Cortex of kidney (tissue), 1 donor: ENCODE results near the gene DDN.

Experiments
- DNase-seq: peaks from one replicate; lab custom pipeline; 2025; lab: John Stamatoyannopoulos, UW

DDN gene

GRCh38 chr12:49031573-49032161 is 32.5 kb upstream of the DDN start:
- DNase-seq: no peak

GRCh38 chr12:49030714-49031572 is 31.8 kb upstream of the DDN start:
- DNase-seq: no peak

- DNase-seq: no peak
Measured at GRCh38 chr12:49030119-49030518, 30.9 kb upstream of the DDN start.

GRCh38 chr12:49028666-49029275 is 29.6 kb upstream of the DDN start:
- DNase-seq: no peak

GRCh38 chr12:49027846-49028555 is 28.8 kb upstream of the DDN start:
- DNase-seq: no peak

GRCh38 chr12:49026678-49027480 is 27.7 kb upstream of the DDN start:
- no peak for DNase-seq

- DNase-seq: no peak
Measured at GRCh38 chr12:49026101-49026500, 26.9 kb upstream of the DDN start.

- DNase-seq: no peak
Measured at GRCh38 chr12:49025463-49025862, 26.3 kb upstream of the DDN start.

- DNase-seq: no peak
Measured at GRCh38 chr12:49024543-49024942, 25.4 kb upstream of the DDN start.

- DNase-seq: no peak
Measured at GRCh38 chr12:49023812-49024211, 24.6 kb upstream of the DDN start.

- no peak for DNase-seq
Measured at GRCh38 chr12:49022558-49023178, 23.5 kb upstream of the DDN start.

- no peak for DNase-seq
Measured at GRCh38 chr12:49021292-49021915, 22.2 kb upstream of the DDN start.

GRCh38 chr12:49020441-49020840 is 21.3 kb upstream of the DDN start:
- DNase-seq: no peak

- DNase-seq: no peak
Measured at GRCh38 chr12:49019443-49020324, 20.5 kb upstream of the DDN start.

GRCh38 chr12:49019120-49019430 is 19.9 kb upstream of the DDN start:
- no peak for DNase-seq

GRCh38 chr12:49018261-49019119 is 19.3 kb upstream of the DDN start, which contains the start of gene PRKAG1:
PRKAG1 (minus strand) TSS chr12:49018776; CDS start chr12:49018740, 36 bp downstream.
- no peak for DNase-seq

- DNase-seq: no peak
Measured at GRCh38 chr12:49017891-49018260, 18.7 kb upstream of the DDN start.

- no peak for DNase-seq
Measured at GRCh38 chr12:49015196-49015595, 16.0 kb upstream of the DDN start.

- no peak for DNase-seq
Measured at GRCh38 chr12:49014547-49014946, 15.4 kb upstream of the DDN start.
